Measurements from ENCODE around the gene RNF150. TPM values are rescaled to one million over a fixed set of nuclear protein-coding genes. Genes with fewer than 3 reads are reported as not detected.
"Not testable (repeated sequence)": the region's sequence is repeated elsewhere in the genome, so short reads cannot be mapped to it uniquely, and the experiment has no call there.

RNF150 gene
- total RNA-seq, 1 donor from 2014 or later: 56.5 TPM

DNA sequence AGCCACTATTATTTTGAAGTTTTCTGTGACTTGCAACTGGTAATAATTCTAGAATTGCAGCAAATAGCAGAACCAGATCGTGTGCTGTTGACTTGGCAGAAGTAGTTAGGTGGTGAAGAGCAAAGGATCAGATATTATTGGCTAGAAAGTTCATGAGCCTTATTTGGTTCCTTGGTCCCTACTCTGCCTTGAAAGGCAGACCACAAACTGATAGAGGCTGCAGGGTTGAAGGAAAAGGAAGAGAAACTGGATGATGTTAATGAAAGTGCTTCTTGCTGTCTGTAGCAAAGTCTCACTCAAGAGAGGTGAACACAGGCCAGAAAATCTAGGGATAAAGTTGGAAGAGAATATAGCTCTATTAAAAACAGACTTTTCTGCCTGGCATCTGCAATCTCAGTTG is 41.2 kb upstream of the RNF150 start:
- DNase-seq (ENCODE audit: extremely low spot score, unreplicated experiment): no peak
- TF ChIP-seq CTCF (IDR thresholded peaks at IDR 0.05): no peak
- Mint-ChIP-seq H3K4me3 (ENCODE audit: unreplicated experiment) (no peak overlapping the region), H3K9me3 (ENCODE audit: unreplicated experiment) (no peaks in the 10 kb centered on the region), H3K27ac (ENCODE audit: unreplicated experiment) (no peak overlapping the region), H3K4me1 (ENCODE audit: unreplicated experiment) (no peaks in the 10 kb centered on the region), H3K27me3 (ENCODE audit: unreplicated experiment) (peaks cover 53% of the 10 kb centered on the region), H3K36me3 (ENCODE audit: unreplicated experiment) (no peaks in the 10 kb centered on the region)

DNA sequence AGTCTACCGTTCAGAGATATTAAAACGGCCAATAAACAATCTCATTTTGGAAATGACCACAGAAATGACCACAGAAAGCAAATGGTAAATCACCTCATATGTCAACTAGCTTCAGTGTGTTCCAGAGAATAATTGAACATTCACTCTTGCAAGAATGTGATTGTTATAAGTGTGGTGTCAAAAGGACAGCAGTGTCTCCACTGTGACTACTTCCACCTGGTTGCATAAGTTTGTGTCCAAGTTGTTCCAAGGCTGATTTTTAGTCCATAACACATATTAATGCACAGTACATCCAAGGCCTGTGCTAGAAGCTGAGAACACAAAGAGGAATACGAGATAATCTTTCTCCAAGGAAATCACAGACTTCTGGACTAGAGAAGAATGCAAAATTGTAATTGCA is 37.4 kb upstream of the RNF150 start:
- no peaks in the 10 kb centered on the region for H3K36me3 Mint-ChIP-seq (ENCODE audit: unreplicated experiment)
- peaks cover 58% of the 10 kb centered on the region for H3K27me3 Mint-ChIP-seq (ENCODE audit: unreplicated experiment)
- no peaks in the 10 kb centered on the region for H3K9me3 Mint-ChIP-seq (ENCODE audit: unreplicated experiment)

DNA sequence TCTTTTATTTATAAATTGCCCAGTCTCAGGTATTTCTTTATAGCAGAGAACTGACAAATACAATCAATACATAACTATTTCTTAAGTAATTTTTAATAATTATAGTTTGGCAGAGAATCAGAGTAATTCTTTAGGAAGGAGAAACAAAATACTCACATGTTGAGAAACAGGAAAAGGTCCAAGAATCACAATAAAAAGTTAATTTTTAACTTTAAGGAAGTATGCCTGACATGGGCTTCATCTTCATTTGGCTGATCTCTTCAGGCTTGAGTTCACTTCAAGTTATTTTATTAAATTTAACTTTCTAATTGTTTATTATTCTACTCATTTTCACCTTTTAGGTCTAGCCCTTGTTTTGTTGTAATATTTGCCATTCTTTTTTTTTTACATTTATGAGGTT is 36.1 kb upstream of the RNF150 start:
- H3K36me3 Mint-ChIP-seq (ENCODE audit: unreplicated experiment): no peaks in the 10 kb centered on the region

More for the DNA sequence above, 37.4 kb upstream of the RNF150 start:
- DNase-seq (ENCODE audit: extremely low spot score, unreplicated experiment): no peak
- no peak overlapping the region for H3K27ac Mint-ChIP-seq (ENCODE audit: unreplicated experiment)
- no peak for TF ChIP-seq CTCF (IDR thresholded peaks at IDR 0.05)
- no peaks in the 10 kb centered on the region for H3K4me1 Mint-ChIP-seq (ENCODE audit: unreplicated experiment)
- H3K4me3 Mint-ChIP-seq (ENCODE audit: unreplicated experiment): no peak overlapping the region

DNA sequence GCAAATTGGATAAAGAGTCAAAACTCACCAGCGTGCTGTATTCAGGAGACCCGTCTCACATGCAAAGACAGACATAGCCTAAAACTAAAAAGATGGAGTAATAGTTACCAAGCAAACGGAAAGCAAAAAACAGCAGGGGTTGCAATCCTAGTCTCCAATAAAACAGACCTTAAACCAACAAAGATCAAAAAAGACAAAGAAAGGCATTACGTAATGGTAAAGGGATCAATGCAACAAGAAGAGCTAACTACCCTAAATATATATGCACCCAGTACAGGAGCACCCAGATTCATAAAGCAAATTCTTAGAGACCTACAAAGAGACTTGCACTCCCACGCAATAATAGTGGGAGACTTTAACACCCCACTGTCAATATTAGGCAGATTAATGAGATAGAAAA is 31.7 kb upstream of the RNF150 start:
- H3K36me3 Mint-ChIP-seq (ENCODE audit: unreplicated experiment); H3K4me3 Mint-ChIP-seq (ENCODE audit: unreplicated experiment); DNase-seq (ENCODE audit: extremely low spot score, unreplicated experiment); H3K9me3 Mint-ChIP-seq (ENCODE audit: unreplicated experiment); H3K27ac Mint-ChIP-seq (ENCODE audit: unreplicated experiment); H3K4me1 Mint-ChIP-seq (ENCODE audit: unreplicated experiment): not testable (repeated sequence)
- H3K27me3 Mint-ChIP-seq (ENCODE audit: unreplicated experiment): peaks cover 50% of the 10 kb centered on the region

More for the DNA sequence above, 36.1 kb upstream of the RNF150 start:
- Mint-ChIP-seq H3K9me3 (ENCODE audit: unreplicated experiment) (no peaks in the 10 kb centered on the region), H3K4me3 (ENCODE audit: unreplicated experiment) (no peak overlapping the region), H3K27me3 (ENCODE audit: unreplicated experiment) (peaks cover 56% of the 10 kb centered on the region), H3K4me1 (ENCODE audit: unreplicated experiment) (no peaks in the 10 kb centered on the region), H3K27ac (ENCODE audit: unreplicated experiment) (no peak overlapping the region)
- no peak for DNase-seq (ENCODE audit: extremely low spot score, unreplicated experiment)
- no peak for TF ChIP-seq CTCF (IDR thresholded peaks at IDR 0.05)

DNA sequence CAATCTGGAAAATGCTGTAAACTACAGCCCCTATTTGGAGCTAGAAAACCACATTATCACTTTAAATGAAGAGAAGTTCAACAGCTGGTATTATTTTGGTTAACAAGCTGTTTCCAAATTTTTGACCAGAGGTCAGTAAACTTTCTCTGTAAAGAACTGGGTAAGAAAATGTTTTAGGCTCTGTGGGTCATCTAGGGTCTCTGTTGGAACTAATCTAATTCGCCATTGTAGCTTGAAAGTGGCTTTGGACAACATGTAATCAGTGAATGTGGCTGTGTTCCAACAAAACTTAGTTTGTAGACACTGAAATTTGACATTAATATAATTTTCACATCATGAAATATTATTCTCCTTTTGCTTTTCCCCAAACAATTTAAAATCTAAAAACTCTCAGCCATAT is 25.8 kb upstream of the RNF150 start:
- H3K4me3 Mint-ChIP-seq (ENCODE audit: unreplicated experiment): no peak overlapping the region

More for the DNA sequence above, 25.8 kb upstream of the RNF150 start:
- no peak for DNase-seq (ENCODE audit: extremely low spot score, unreplicated experiment)
- TF ChIP-seq CTCF (IDR thresholded peaks at IDR 0.05): no peak
- no peaks in the 10 kb centered on the region for H3K9me3 Mint-ChIP-seq (ENCODE audit: unreplicated experiment)
- H3K4me1 Mint-ChIP-seq (ENCODE audit: unreplicated experiment): no peaks in the 10 kb centered on the region
- peaks cover 16% of the 10 kb centered on the region for H3K27me3 Mint-ChIP-seq (ENCODE audit: unreplicated experiment)
- no peaks in the 10 kb centered on the region for H3K36me3 Mint-ChIP-seq (ENCODE audit: unreplicated experiment)
- no peak overlapping the region for H3K27ac Mint-ChIP-seq (ENCODE audit: unreplicated experiment)

Data from osteocyte (in vitro differentiated cells).